ENCODE measurements around the gene PATZ1. TPM values are rescaled to one million over a fixed set of nuclear protein-coding genes. Genes with fewer than 3 reads are reported as not detected.

PATZ1 gene
- total and polyA plus RNA-seq, 2 of the 8 experiments (the other 6 are each of a cell fraction or from before 2014, with no cell fraction given): 62.1 to 70.9 TPM

DNA sequence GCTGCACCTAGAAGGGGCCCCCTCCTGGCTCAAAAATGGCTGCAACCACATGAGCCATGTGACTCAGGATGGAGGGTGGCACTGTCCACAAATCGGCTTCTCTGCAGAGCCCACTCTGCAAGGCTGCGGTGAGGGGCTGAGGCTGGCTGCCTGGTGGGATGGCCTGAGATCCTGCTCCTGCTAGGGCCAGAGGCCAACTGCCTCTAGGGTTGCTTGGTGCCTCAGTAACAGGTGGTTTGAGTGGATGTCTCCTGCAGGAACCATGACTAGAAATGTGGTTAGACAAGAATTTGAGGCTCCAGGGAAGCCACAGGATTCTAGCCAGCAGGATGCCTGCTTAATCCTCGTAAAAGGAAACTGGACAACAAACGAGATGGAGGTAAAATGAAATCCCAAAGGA is 17.1 kb downstream of the PATZ1 start (continued):
- TF ChIP-seq TAF7 (optimal IDR thresholded peaks at IDR 0.05; ENCODE audit: borderline replicate concordance, low read depth, low read length) (no peak), RAD21 (IDR thresholded peaks at IDR 0.05 in 1 of 2, conservative IDR thresholded peaks at IDR 0.05 in 1 of 2; ENCODE audit: low read depth in 2 of 2, low read length in 2 of 2) (no peak), CHD2 (IDR thresholded peaks at IDR 0.05; ENCODE audit: low read length) (no peak), FOSL1 (IDR thresholded peaks at IDR 0.05; ENCODE audit: insufficient read depth, low read depth, low read length) (no peak), POLR2A (IDR thresholded peaks at IDR 0.05; ENCODE audit: control extremely low read depth in 1 of 2, low read depth in 2 of 2, low read length in 2 of 2) (no peak), RFX5 (IDR thresholded peaks at IDR 0.05; ENCODE audit: borderline replicate concordance, low read depth, low read length) (no peak), SRF (IDR thresholded peaks at IDR 0.05; ENCODE audit: low read depth, low read length) (no peak)
